Measurements from ENCODE around the gene PTGIS. TPM values are rescaled to one million over a fixed set of nuclear protein-coding genes. Genes with fewer than 3 reads are reported as not detected.

The PTGIS gene
- polyA plus RNA-seq, 3 donors = 27.0 to 31.6 (median 28.0) TPM

GRCh38 chr20:49595811-49596561 is 28.0 kb upstream of the PTGIS start:
- no peak for DNase-seq (ENCODE audit: low read depth in 3 of 3, low spot score in 2 of 3)

GRCh38 chr20:49595346-49595745 is 27.4 kb upstream of the PTGIS start:
- DNase-seq (ENCODE audit: low read depth in 3 of 3, low spot score in 2 of 3) = no peak

- no peak for DNase-seq (ENCODE audit: low read depth in 3 of 3, low spot score in 2 of 3)
These were observed 27.0 kb upstream of the PTGIS start for GRCh38 chr20:49594931-49595315.

GRCh38 chr20:49594143-49594930 is 26.4 kb upstream of the PTGIS start:
- no peak for DNase-seq (ENCODE audit: low read depth in 3 of 3, low spot score in 2 of 3)

GRCh38 chr20:49593466-49594142 is 25.7 kb upstream of the PTGIS start:
- DNase-seq (ENCODE audit: low read depth in 3 of 3, low spot score in 2 of 3) = no peak

- no peak for DNase-seq (ENCODE audit: low read depth in 3 of 3, low spot score in 2 of 3)
These were observed 24.2 kb upstream of the PTGIS start for GRCh38 chr20:49592120-49592519.

- no peak for DNase-seq (ENCODE audit: low read depth in 3 of 3, low spot score in 2 of 3)
These were observed 23.4 kb upstream of the PTGIS start for GRCh38 chr20:49591217-49591865.

GRCh38 chr20:49590163-49591017 is 22.5 kb upstream of the PTGIS start:
- no peak for DNase-seq (ENCODE audit: low read depth in 3 of 3, low spot score in 2 of 3)

GRCh38 chr20:49589747-49590146 is 21.8 kb upstream of the PTGIS start:
- DNase-seq (ENCODE audit: low read depth in 3 of 3, low spot score in 2 of 3) = no peak

GRCh38 chr20:49587111-49587570 is 19.2 kb upstream of the PTGIS start:
- peak; percentile 68 to 78 (median 77) for DNase-seq (ENCODE audit: low read depth in 3 of 3, low spot score in 2 of 3)

- no peak for DNase-seq (ENCODE audit: low read depth in 3 of 3, low spot score in 2 of 3)
These were observed 17.8 kb upstream of the PTGIS start for GRCh38 chr20:49585585-49586245.

GRCh38 chr20:49584418-49585382 is 16.8 kb upstream of the PTGIS start:
- no peak for DNase-seq (ENCODE audit: low read depth in 3 of 3, low spot score in 2 of 3)

GRCh38 chr20:49583669-49584417 is 15.9 kb upstream of the PTGIS start:
- no peak for DNase-seq (ENCODE audit: low read depth in 3 of 3, low spot score in 2 of 3)

- no peak for DNase-seq (ENCODE audit: low read depth in 3 of 3, low spot score in 2 of 3)
These were observed 15.4 kb upstream of the PTGIS start for GRCh38 chr20:49583343-49583668.

GRCh38 chr20:49582413-49583334 is 14.7 kb upstream of the PTGIS start:
- DNase-seq (ENCODE audit: low read depth in 3 of 3, low spot score in 2 of 3) = no peak

- no peak for DNase-seq (ENCODE audit: low read depth in 3 of 3, low spot score in 2 of 3)
These were observed 13.5 kb upstream of the PTGIS start for GRCh38 chr20:49581482-49581881.

GRCh38 chr20:49580813-49581174 is 12.9 kb upstream of the PTGIS start:
- DNase-seq (ENCODE audit: low read depth in 3 of 3, low spot score in 2 of 3) = no peak
